ENCODE measurements around the gene PRDM5. TPM values are rescaled to one million over a fixed set of nuclear protein-coding genes. Genes with fewer than 3 reads are reported as not detected.

The PRDM5 gene
- total RNA-seq, 1 experiment from 2014 or later = 1.4 TPM

GRCh38 chr4:120920666-120921065 lies 1.9 kb downstream of the PRDM5 start:
- no peak for DNase-seq
- Histone ChIP-seq H3K27me3 (ENCODE audit: low read length) (no peaks in the 10 kb centered on the region), H3K9me2 (replicated peaks; ENCODE audit: insufficient read depth, low read length) (no peaks in the 10 kb centered on the region), H3K36me3 (ENCODE audit: insufficient read depth, low read length) (no peaks in the 10 kb centered on the region), H2AFZ (ENCODE audit: low read length) (no peak overlapping the region), H3K27ac (ENCODE audit: low read length) (no peak overlapping the region), H3K4me2 (ENCODE audit: low read depth, low read length, poor library complexity, severe bottlenecking) (no peak overlapping the region), H3K4me3 (ENCODE audit: low read length) (no peak overlapping the region), H3K79me2 (ENCODE audit: low read length) (no peaks in the 10 kb centered on the region), H3K9me3 (ENCODE audit: low read length) (no peaks in the 10 kb centered on the region), H3K4me1 (ENCODE audit: low read length) (peaks cover 8% of the 10 kb centered on the region), H4K20me1 (ENCODE audit: insufficient read depth, low read depth, low read length) (no peaks in the 10 kb centered on the region), H3K9ac (ENCODE audit: low read length) (no peak overlapping the region)

- Histone ChIP-seq H3K9me3 (ENCODE audit: low read length) (no peaks in the 10 kb centered on the region), H2AFZ (ENCODE audit: low read length) (no peak overlapping the region)
- DNase-seq = no peak
Measured at GRCh38 chr4:120919358-120919757, 3.2 kb downstream of the PRDM5 start.

GRCh38 chr4:120918788-120919187 lies 3.7 kb downstream of the PRDM5 start:
- no peaks in the 10 kb centered on the region for H3K79me2 ChIP-seq (ENCODE audit: low read length)
- no peak overlapping the region for H3K4me2 ChIP-seq (ENCODE audit: low read depth, low read length, poor library complexity, severe bottlenecking)
- no peak for DNase-seq
- H3K4me3 ChIP-seq (ENCODE audit: low read length) = no peak overlapping the region
- no peaks in the 10 kb centered on the region for H3K36me3 ChIP-seq (ENCODE audit: insufficient read depth, low read length)
- H3K27me3 ChIP-seq (ENCODE audit: low read length) = no peaks in the 10 kb centered on the region
- H4K20me1 ChIP-seq (ENCODE audit: insufficient read depth, low read depth, low read length) = no peaks in the 10 kb centered on the region
- no peak overlapping the region for H2AFZ ChIP-seq (ENCODE audit: low read length)
- peaks cover 8% of the 10 kb centered on the region for H3K4me1 ChIP-seq (ENCODE audit: low read length)
- H3K9ac ChIP-seq (ENCODE audit: low read length) = no peak overlapping the region
- H3K9me3 ChIP-seq (ENCODE audit: low read length) = no peaks in the 10 kb centered on the region
- H3K27ac ChIP-seq (ENCODE audit: low read length) = no peak overlapping the region
- no peaks in the 10 kb centered on the region for H3K9me2 ChIP-seq (replicated peaks; ENCODE audit: insufficient read depth, low read length)

More at GRCh38 chr4:120919358-120919757, 3.2 kb downstream of the PRDM5 start:
- no peak overlapping the region for H3K4me2 ChIP-seq (ENCODE audit: low read depth, low read length, poor library complexity, severe bottlenecking)
- no peak overlapping the region for H3K27ac ChIP-seq (ENCODE audit: low read length)
- H3K79me2 ChIP-seq (ENCODE audit: low read length) = no peaks in the 10 kb centered on the region
- no peaks in the 10 kb centered on the region for H4K20me1 ChIP-seq (ENCODE audit: insufficient read depth, low read depth, low read length)
- H3K9me2 ChIP-seq (replicated peaks; ENCODE audit: insufficient read depth, low read length) = no peaks in the 10 kb centered on the region
- H3K27me3 ChIP-seq (ENCODE audit: low read length) = no peaks in the 10 kb centered on the region
- peaks cover 8% of the 10 kb centered on the region for H3K4me1 ChIP-seq (ENCODE audit: low read length)
- no peak overlapping the region for H3K4me3 ChIP-seq (ENCODE audit: low read length)
- no peaks in the 10 kb centered on the region for H3K36me3 ChIP-seq (ENCODE audit: insufficient read depth, low read length)
- H3K9ac ChIP-seq (ENCODE audit: low read length) = no peak overlapping the region

- no peak overlapping the region for H3K4me3 ChIP-seq (ENCODE audit: low read length)
- H3K27me3 ChIP-seq (ENCODE audit: low read length) = no peaks in the 10 kb centered on the region
- H3K9me3 ChIP-seq (ENCODE audit: low read length) = no peaks in the 10 kb centered on the region
- H4K20me1 ChIP-seq (ENCODE audit: insufficient read depth, low read depth, low read length) = no peaks in the 10 kb centered on the region
- no peaks in the 10 kb centered on the region for H3K9me2 ChIP-seq (replicated peaks; ENCODE audit: insufficient read depth, low read length)
- no peaks in the 10 kb centered on the region for H3K79me2 ChIP-seq (ENCODE audit: low read length)
- H3K4me1 ChIP-seq (ENCODE audit: low read length) = peaks cover 8% of the 10 kb centered on the region
- H3K36me3 ChIP-seq (ENCODE audit: insufficient read depth, low read length) = no peaks in the 10 kb centered on the region
- no peak for DNase-seq
- H3K27ac ChIP-seq (ENCODE audit: low read length) = no peak overlapping the region
- H3K4me2 ChIP-seq (ENCODE audit: low read depth, low read length, poor library complexity, severe bottlenecking) = no peak overlapping the region
- peak overlapping the region; percentile 54; the same call in 1 of the 2 replicates for H2AFZ ChIP-seq (ENCODE audit: low read length)
- no peak overlapping the region for H3K9ac ChIP-seq (ENCODE audit: low read length)
Measured at GRCh38 chr4:120918092-120918491, 4.4 kb downstream of the PRDM5 start.

- DNase-seq = no peak
- no peak overlapping the region for H3K4me2 ChIP-seq (ENCODE audit: low read depth, low read length, poor library complexity, severe bottlenecking)
- peaks cover 8% of the 10 kb centered on the region for H3K4me1 ChIP-seq (ENCODE audit: low read length)
- no peaks in the 10 kb centered on the region for H3K9me2 ChIP-seq (replicated peaks; ENCODE audit: insufficient read depth, low read length)
- no peak overlapping the region for H3K27ac ChIP-seq (ENCODE audit: low read length)
- no peak overlapping the region for H3K9ac ChIP-seq (ENCODE audit: low read length)
- H3K9me3 ChIP-seq (ENCODE audit: low read length) = no peaks in the 10 kb centered on the region
- no peaks in the 10 kb centered on the region for H3K36me3 ChIP-seq (ENCODE audit: insufficient read depth, low read length)
- H3K79me2 ChIP-seq (ENCODE audit: low read length) = no peaks in the 10 kb centered on the region
- H3K4me3 ChIP-seq (ENCODE audit: low read length) = no peak overlapping the region
- no peaks in the 10 kb centered on the region for H4K20me1 ChIP-seq (ENCODE audit: insufficient read depth, low read depth, low read length)
- no peak overlapping the region for H2AFZ ChIP-seq (ENCODE audit: low read length)
- H3K27me3 ChIP-seq (ENCODE audit: low read length) = no peaks in the 10 kb centered on the region
Measured at GRCh38 chr4:120916937-120917336, 5.6 kb downstream of the PRDM5 start.

- H3K9me2 ChIP-seq (replicated peaks; ENCODE audit: insufficient read depth, low read length) = no peaks in the 10 kb centered on the region
- no peak overlapping the region for H2AFZ ChIP-seq (ENCODE audit: low read length)
- no peaks in the 10 kb centered on the region for H4K20me1 ChIP-seq (ENCODE audit: insufficient read depth, low read depth, low read length)
- no peaks in the 10 kb centered on the region for H3K27me3 ChIP-seq (ENCODE audit: low read length)
- H3K9me3 ChIP-seq (ENCODE audit: low read length) = no peaks in the 10 kb centered on the region
- H3K4me1 ChIP-seq (ENCODE audit: low read length) = peaks cover 8% of the 10 kb centered on the region
- H3K27ac ChIP-seq (ENCODE audit: low read length) = no peak overlapping the region
- H3K9ac ChIP-seq (ENCODE audit: low read length) = no peak overlapping the region
- DNase-seq = no peak
- H3K79me2 ChIP-seq (ENCODE audit: low read length) = no peaks in the 10 kb centered on the region
- H3K36me3 ChIP-seq (ENCODE audit: insufficient read depth, low read length) = no peaks in the 10 kb centered on the region
- H3K4me3 ChIP-seq (ENCODE audit: low read length) = no peak overlapping the region
- H3K4me2 ChIP-seq (ENCODE audit: low read depth, low read length, poor library complexity, severe bottlenecking) = no peak overlapping the region
Measured at GRCh38 chr4:120915336-120915735, 7.2 kb downstream of the PRDM5 start.

- H3K9me3 ChIP-seq (ENCODE audit: low read length) = no peaks in the 10 kb centered on the region
- no peak overlapping the region for H3K4me2 ChIP-seq (ENCODE audit: low read depth, low read length, poor library complexity, severe bottlenecking)
- no peaks in the 10 kb centered on the region for H4K20me1 ChIP-seq (ENCODE audit: insufficient read depth, low read depth, low read length)
- H3K4me1 ChIP-seq (ENCODE audit: low read length) = peaks cover 18% of the 10 kb centered on the region
- H3K4me3 ChIP-seq (ENCODE audit: low read length) = no peak overlapping the region
- H3K9ac ChIP-seq (ENCODE audit: low read length) = no peak overlapping the region
- no peak overlapping the region for H2AFZ ChIP-seq (ENCODE audit: low read length)
- H3K9me2 ChIP-seq (replicated peaks; ENCODE audit: insufficient read depth, low read length) = no peaks in the 10 kb centered on the region
- H3K79me2 ChIP-seq (ENCODE audit: low read length) = no peaks in the 10 kb centered on the region
- H3K27ac ChIP-seq (ENCODE audit: low read length) = no peak overlapping the region
- no peak for DNase-seq
- no peaks in the 10 kb centered on the region for H3K27me3 ChIP-seq (ENCODE audit: low read length)
- no peaks in the 10 kb centered on the region for H3K36me3 ChIP-seq (ENCODE audit: insufficient read depth, low read length)
Measured at GRCh38 chr4:120903419-120903818, 19.1 kb downstream of the PRDM5 start.

- no peak for DNase-seq
- Histone ChIP-seq H2AFZ (ENCODE audit: low read length) (no peak overlapping the region), H3K4me3 (ENCODE audit: low read length) (no peak overlapping the region), H3K9me3 (ENCODE audit: low read length) (no peaks in the 10 kb centered on the region), H3K27ac (ENCODE audit: low read length) (no peak overlapping the region), H3K4me2 (ENCODE audit: low read depth, low read length, poor library complexity, severe bottlenecking) (no peak overlapping the region), H3K36me3 (ENCODE audit: insufficient read depth, low read length) (no peaks in the 10 kb centered on the region), H3K9ac (ENCODE audit: low read length) (no peak overlapping the region), H3K4me1 (ENCODE audit: low read length) (peaks cover 23% of the 10 kb centered on the region), H4K20me1 (ENCODE audit: insufficient read depth, low read depth, low read length) (no peaks in the 10 kb centered on the region), H3K79me2 (ENCODE audit: low read length) (no peaks in the 10 kb centered on the region), H3K27me3 (ENCODE audit: low read length) (no peaks in the 10 kb centered on the region), H3K9me2 (replicated peaks; ENCODE audit: insufficient read depth, low read length) (no peaks in the 10 kb centered on the region)
Measured at GRCh38 chr4:120902925-120903324, 19.6 kb downstream of the PRDM5 start.

- no peaks in the 10 kb centered on the region for H3K79me2 ChIP-seq (ENCODE audit: low read length)
- peaks cover 35% of the 10 kb centered on the region for H3K4me1 ChIP-seq (ENCODE audit: low read length)
- no peaks in the 10 kb centered on the region for H3K27me3 ChIP-seq (ENCODE audit: low read length)
- no peak for DNase-seq
- no peak overlapping the region for H3K27ac ChIP-seq (ENCODE audit: low read length)
- H3K9me3 ChIP-seq (ENCODE audit: low read length) = no peaks in the 10 kb centered on the region
- no peaks in the 10 kb centered on the region for H3K9me2 ChIP-seq (replicated peaks; ENCODE audit: insufficient read depth, low read length)
- no peak overlapping the region for H3K4me3 ChIP-seq (ENCODE audit: low read length)
- no peak overlapping the region for H3K9ac ChIP-seq (ENCODE audit: low read length)
- H3K4me2 ChIP-seq (ENCODE audit: low read depth, low read length, poor library complexity, severe bottlenecking) = no peak overlapping the region
- no peaks in the 10 kb centered on the region for H3K36me3 ChIP-seq (ENCODE audit: insufficient read depth, low read length)
- peak overlapping the region; percentile 31; the same call in 1 of the 2 replicates for H2AFZ ChIP-seq (ENCODE audit: low read length)
- no peaks in the 10 kb centered on the region for H4K20me1 ChIP-seq (ENCODE audit: insufficient read depth, low read depth, low read length)
Measured at GRCh38 chr4:120901731-120902130, 20.8 kb downstream of the PRDM5 start.

Data from Karpas-422 (cell line).